HCT116 (cell line): ENCODE data around the gene CADM3. TPM values are rescaled to one million over a fixed set of nuclear protein-coding genes. Genes with fewer than 3 reads are reported as not detected.

Experiments used
- ATAC-seq: fragments of 200-7000 bp; cut with Tn5 transposase; 2 replicates; pipeline ENCODE4 v1.9.1; 2020; ENCODE audit warnings: mild to moderate bottlenecking, moderate library complexity
- BruUV-seq: library from RNA; stranded (reverse); fragments of 400-500 nt; replicated peaks from 2 replicates; lab custom pipeline; 2021; lab: Mats Ljungman, UMichigan
- CTCF ChIA-PET: fragments of 300-600 bp; sonication (Branson Sonifier 250); formaldehyde crosslinking; loops from one replicate; lab custom pipeline; 2021; ENCODE audit warnings: antibody characterized with exemption; lab: Charles Lee
- POLR2A ChIA-PET: fragments of 300-600, 350-600 bp; sonication (Branson Sonifier 250); formaldehyde crosslinking; loops from one replicate; lab custom pipeline; 2021; ENCODE audit warnings: antibody characterized with exemption; lab: Charles Lee
- RAD21 ChIA-PET, 2 experiments: fragments of 300-600 bp; sonication (Branson Sonifier 250); formaldehyde crosslinking; loops; one replicate each; lab custom pipeline; 2023; ENCODE audit warnings: low total read pairs in 2 of 2; ENCODE audit not compliant: uncharacterized antibody in 2 of 2, unreplicated experiment in 2 of 2, low non-redundant PET in 1 of 2; lab: Charles Lee
- DNase-seq: peaks from one replicate; pipeline ENCODE4 v3.0.0-alpha.2; 2010; ENCODE audit warnings: low read depth, low spot score
- H2AFZ ChIP-seq: fragments of 200-600 bp; shearing (Covaris generic), sonication (generic); 2 replicates; pipeline ENCODE4 v1.6.1; 2017; ENCODE audit warnings: low read depth, mixed run types, mixed read lengths, antibody characterized with exemption, low read length; ENCODE audit not compliant: poor library complexity, severe bottlenecking
- H3K27ac ChIP-seq: 2 replicates; pipeline ENCODE4 v1.5.1; 2012; ENCODE audit warnings: low read depth, low read length
- H3K27me3 ChIP-seq: fragments of 200-600 bp; sonication (generic); 2 replicates; pipeline ENCODE4 v1.6.1; 2016; ENCODE audit warnings: mixed run types, low read length, mixed read lengths; ENCODE audit not compliant: insufficient read depth
- H3K36me3 ChIP-seq, 2 experiments: fragments of 200-500 bp in 1 of 2; fragments of 200-600 bp in 1 of 2; sonication (Bioruptor generic) in 1 of 2; sonication (generic) in 1 of 2; 2 replicates each; pipeline versions ENCODE4 v1.5.1 to v1.6.1; 2014 to 2016; ENCODE audit warnings: low read length in 2 of 2, inconsistent platforms in 1 of 2, mixed read lengths in 1 of 2, mixed run types in 1 of 2; ENCODE audit not compliant: insufficient read depth in 2 of 2, control insufficient read depth in 1 of 2
- H3K4me1 ChIP-seq, 2 experiments: fragments of 200-600 bp in 1 of 2; sonication (generic) in 1 of 2; 2 replicates each; pipeline versions ENCODE4 v1.5.1 to v1.6.1; 2012 to 2017; ENCODE audit warnings: low read length in 2 of 2, inconsistent platforms in 1 of 2, mild to moderate bottlenecking in 1 of 2, mixed read lengths in 1 of 2, mixed run types in 1 of 2, moderate library complexity in 1 of 2; ENCODE audit not compliant: insufficient read depth in 2 of 2, control insufficient read depth in 1 of 2
- H3K4me2 ChIP-seq: fragments of 200-600 bp; sonication (generic); 2 replicates; pipeline ENCODE4 v1.6.1; 2017; ENCODE audit warnings: mixed run types, low read length, mixed read lengths
- H3K4me3 ChIP-seq, 2 experiments: fragments of 200-600 bp in 1 of 2; sonication (generic) in 1 of 2; replicated peaks in 1 of 2; 2 replicates each; pipeline ENCODE4 v1.5.1; 2011 to 2016; ENCODE audit warnings: low read length in 2 of 2, control low read depth in 1 of 2, low read depth in 1 of 2, mild to moderate bottlenecking in 1 of 2, mixed read lengths in 1 of 2, mixed run types in 1 of 2
- H3K79me2 ChIP-seq: fragments of 200-600 bp; sonication (generic); 2 replicates; pipeline ENCODE4 v1.6.1; 2017; ENCODE audit warnings: mild to moderate bottlenecking, mixed run types, low read length, moderate library complexity, mixed read lengths; ENCODE audit not compliant: insufficient read depth
- H3K9ac ChIP-seq: fragments of 200-600 bp; sonication (generic); 2 replicates; pipeline ENCODE4 v1.6.1; 2016; ENCODE audit warnings: low read length, mixed read lengths
- H3K9me2 ChIP-seq: fragments of 200-600 bp; sonication (generic), shearing (Covaris generic); 2 replicates; pipeline ENCODE4 v1.6.1; 2017; ENCODE audit warnings: mixed run types, mild to moderate bottlenecking, moderate library complexity; ENCODE audit not compliant: insufficient read depth
- H3K9me3 ChIP-seq, 2 experiments: fragments of 200-500 bp in 1 of 2; fragments of 200-600 bp in 1 of 2; sonication (Bioruptor generic) in 1 of 2; sonication (generic) in 1 of 2; 2 replicates each; pipeline ENCODE4 v1.6.1; 2014 to 2017; ENCODE audit warnings: low read length in 2 of 2, mixed read lengths in 2 of 2, inconsistent platforms in 1 of 2, low read depth in 1 of 2, mild to moderate bottlenecking in 1 of 2, mixed run types in 1 of 2, moderate library complexity in 1 of 2; ENCODE audit not compliant: control insufficient read depth in 1 of 2, insufficient read depth in 1 of 2
- H4K20me1 ChIP-seq: fragments of 200-600 bp; sonication (generic), shearing (Covaris generic); 2 replicates; pipeline ENCODE4 v1.6.1; 2017; ENCODE audit warnings: mixed run types, mild to moderate bottlenecking, moderate library complexity; ENCODE audit not compliant: insufficient read depth
- ATF3 ChIP-seq: IDR thresholded peaks from 2 replicates; pipeline ENCODE4 v1.6.1; 2012
- CEBPB ChIP-seq: IDR thresholded peaks from 2 replicates; pipeline ENCODE4 v1.6.1; 2012; ENCODE audit warnings: low read depth
- CTCF ChIP-seq, 3 experiments: fragments of 200-600 bp in 1 of 3; sonication (generic) in 1 of 3; IDR thresholded peaks in 2 of 3; conservative IDR thresholded peaks in 1 of 3; 2 replicates each; pipeline ENCODE4 v1.5.1; 2012 to 2017; ENCODE audit warnings: low read depth in 2 of 3, low read length in 2 of 3, antibody characterized with exemption in 1 of 3, borderline replicate concordance in 1 of 3, control low read depth in 1 of 3, mild to moderate bottlenecking in 1 of 3, mixed read lengths in 1 of 3, mixed run types in 1 of 3, moderate library complexity in 1 of 3; ENCODE audit not compliant: insufficient read depth in 1 of 3
- EGR1 ChIP-seq: IDR thresholded peaks from 2 replicates; pipeline ENCODE4 v1.6.1; 2012; ENCODE audit warnings: low read depth
- EZH2 ChIP-seq: fragments of 200-600 bp; sonication (generic); IDR thresholded peaks from 2 replicates; pipeline ENCODE4 v1.6.1; 2017; ENCODE audit warnings: antibody characterized with exemption, mixed run types
- MAX ChIP-seq: IDR thresholded peaks from 2 replicates; pipeline ENCODE4 v1.6.1; 2012
- POLR2A ChIP-seq: IDR thresholded peaks from 2 replicates; pipeline ENCODE4 v1.7.0; 2011; ENCODE audit warnings: borderline replicate concordance; ENCODE audit not compliant: insufficient read depth, insufficient read length; ENCODE audit errors: extremely low read depth
- POLR2AphosphoS5 ChIP-seq: IDR thresholded peaks from 2 replicates; pipeline ENCODE4 v1.6.1; 2011; ENCODE audit warnings: mild to moderate bottlenecking, low read depth, low read length, moderate library complexity
- RAD21 ChIP-seq: IDR thresholded peaks from 2 replicates; pipeline ENCODE4 v1.6.1; 2012; ENCODE audit warnings: low read depth, mild to moderate bottlenecking
- REST ChIP-seq: IDR thresholded peaks from 2 replicates; pipeline ENCODE4 v1.6.1; 2012; ENCODE audit warnings: low read depth
- YY1 ChIP-seq: IDR thresholded peaks from 2 replicates; pipeline ENCODE4 v1.6.1; 2011; ENCODE audit warnings: low read length, low read depth, moderate library complexity, mild to moderate bottlenecking; ENCODE audit not compliant: insufficient replicate concordance; ENCODE audit errors: extremely low read depth
- ZBTB33 ChIP-seq: IDR thresholded peaks from 2 replicates; pipeline ENCODE4 v1.6.1; 2011; ENCODE audit warnings: mild to moderate bottlenecking, low read length, moderate library complexity; ENCODE audit not compliant: insufficient replicate concordance; ENCODE audit errors: extremely low read depth
- ZNF274 ChIP-seq: fragments of 200-500 bp; sonication (Bioruptor generic); IDR thresholded peaks from 2 replicates; pipeline ENCODE4 v1.6.1; 2014; ENCODE audit warnings: mild to moderate bottlenecking, low read depth, low read length, inconsistent platforms
- intact Hi-C: fragments of 100-400 bp; cut with micrococcal nuclease; formaldehyde crosslinking; loops from 2 replicates; pipeline ENCODE4 v1.10.0; 2022
- total RNA-seq: library from RNA; stranded (reverse); gene quantifications from one replicate; pipeline ENCODE4 v1.2.1, GENCODE V29; 2021; ENCODE audit not compliant: unreplicated experiment

CADM3 gene
- total RNA-seq, 1 experiment from 2014 or later: not detected

- TF ChIP-seq YY1: no peak
- no peak for TF ChIP-seq EZH2
- TF ChIP-seq ZBTB33: no peak
- no peak for TF ChIP-seq POLR2A
- no peak for TF ChIP-seq EGR1
- no peak for TF ChIP-seq REST
- no peak for TF ChIP-seq RAD21
- no peak for TF ChIP-seq MAX
- no peak for TF ChIP-seq CEBPB
- no peak for TF ChIP-seq CTCF (IDR thresholded peaks at IDR 0.05 in 2 of 3, conservative IDR thresholded peaks at IDR 0.05 in 1 of 3; ENCODE audit: borderline replicate concordance in 1 of 3, insufficient read depth in 1 of 3, low read depth in 2 of 3, low read length in 2 of 3)
- no peak for TF ChIP-seq ATF3
- no peak for TF ChIP-seq ZNF274
- no peak for TF ChIP-seq POLR2AphosphoS5
Observed at GRCh38 chr1:159204161-159205141, 33.0 kb downstream of the CADM3 start, which contains the start of gene ACKR1. ACKR1 (plus strand) TSS chr1:159204875; CDS start chr1:159204960, 85 bp downstream.

More at GRCh38 chr1:159204161-159205141, 33.0 kb downstream of the CADM3 start, which contains the start of gene ACKR1:
- POLR2A ChIA-PET: no interaction called here
- RAD21 ChIA-PET: no interaction called here
- no peaks in the 10 kb centered on the region for H4K20me1 ChIP-seq
- no peak within 1 kb of the TSS for H3K4me3 ChIP-seq
- H3K27ac ChIP-seq: no peak within 1 kb of the TSS
- no peak within 1 kb of the TSS for H2AFZ ChIP-seq
- DNase-seq: no peak
- H3K4me1 ChIP-seq: no peaks in the 10 kb centered on the region
- BruUV-seq: no TSS peak
- no peaks in the 10 kb centered on the region for H3K9me2 ChIP-seq
- no peak within 1 kb of the TSS for H3K9ac ChIP-seq
- no peak for ATAC-seq
- intact Hi-C loops: no loop called here
- H3K79me2 ChIP-seq: no peaks in the 10 kb centered on the region
- H3K4me2 ChIP-seq: no peak within 1 kb of the TSS
- H3K9me3 ChIP-seq: no peaks in the 10 kb centered on the region
- H3K36me3 ChIP-seq: no peaks in the 10 kb centered on the region
- peaks cover 35% of the 10 kb centered on the region for H3K27me3 ChIP-seq
- CTCF ChIA-PET: interaction anchor here (1.8 kb wide), 1 partner anchor 10 kb away, joined by 5 read pairs; no protein-coding TSS in a partner anchor
